SK-N-MC (cell line): ENCODE results near the gene PLA2G4E.
A peak's percentile ranks its signal among the peaks of the same experiment; 100 is the strongest.

Experiments
- DNase-seq: peaks from one replicate; pipeline ENCODE4 v3.0.0-alpha.2; 2011; ENCODE audit warnings: low read depth, low spot score
- H3K27ac ChIP-seq: fragments of 200-600 bp; sonication (generic); 2 replicates; pipeline ENCODE4 v1.5.1; 2016; ENCODE audit warnings: mixed run types
- H3K36me3 ChIP-seq: fragments of 200-600 bp; sonication (generic); 2 replicates; pipeline ENCODE4 v1.6.1; 2017; ENCODE audit warnings: antibody characterized with exemption, low read length, mixed read lengths; ENCODE audit not compliant: insufficient read depth
- H3K4me3 ChIP-seq: fragments of 200-600 bp; sonication (generic); 2 replicates; pipeline ENCODE4 v1.5.1; 2016
- H3K9ac ChIP-seq: fragments of 200-600 bp; sonication (generic); 2 replicates; pipeline ENCODE4 v1.8.0; 2017; ENCODE audit warnings: mixed run types, mixed read lengths; ENCODE audit not compliant: insufficient read length
- H3K9me3 ChIP-seq: fragments of 200-600 bp; sonication (generic); 2 replicates; pipeline ENCODE4 v1.6.1; 2017; ENCODE audit warnings: low read depth, mild to moderate bottlenecking, antibody characterized with exemption, low read length, moderate library complexity, mixed read lengths
- EZH2 ChIP-seq: fragments of 200-600 bp; sonication (generic); IDR thresholded peaks from one replicate; pipeline ENCODE4 v1.6.1; 2017; ENCODE audit warnings: antibody characterized with exemption
- FOXP2 ChIP-seq: optimal IDR thresholded peaks from 2 replicates; pipeline ENCODE3; 2011; ENCODE audit warnings: mild to moderate bottlenecking, moderate library complexity; ENCODE audit not compliant: insufficient read depth; ENCODE audit errors: extremely low read length, control extremely low read depth
- POLR2AphosphoS5 ChIP-seq: IDR thresholded peaks from 2 replicates; pipeline ENCODE4 v1.6.1; 2012; ENCODE audit warnings: mild to moderate bottlenecking, low read depth, low read length, borderline replicate concordance

The PLA2G4E gene

GRCh38 chr15:41980654-41981323 is 40.1 kb downstream of the PLA2G4E start:
- Histone ChIP-seq H3K4me3 (no peak overlapping the region), H3K36me3 (no peaks in the 10 kb centered on the region), H3K9me3 (no peaks in the 10 kb centered on the region), H3K27ac (no peak overlapping the region), H3K9ac (no peak overlapping the region)
- TF ChIP-seq FOXP2 (no peak), EZH2 (no peak), POLR2AphosphoS5 (no peak)
- DNase-seq: no peak

- DNase-seq: no peak
- Histone ChIP-seq H3K4me3 (no peak overlapping the region), H3K9ac (no peak overlapping the region), H3K36me3 (no peaks in the 10 kb centered on the region), H3K9me3 (no peaks in the 10 kb centered on the region), H3K27ac (no peak overlapping the region)
- no peak for TF ChIP-seq FOXP2
- no peak for TF ChIP-seq POLR2AphosphoS5
- no peak for TF ChIP-seq EZH2
These were observed 41.2 kb downstream of the PLA2G4E start for GRCh38 chr15:41979493-41980266.

GRCh38 chr15:41978534-41978933 is 42.3 kb downstream of the PLA2G4E start:
- Histone ChIP-seq H3K9me3 (no peaks in the 10 kb centered on the region), H3K9ac (no peak overlapping the region), H3K36me3 (no peaks in the 10 kb centered on the region), H3K4me3 (no peak overlapping the region), H3K27ac (no peak overlapping the region)
- no peak for TF ChIP-seq EZH2
- TF ChIP-seq FOXP2: no peak
- no peak for TF ChIP-seq POLR2AphosphoS5
- no peak for DNase-seq

- Histone ChIP-seq H3K9me3 (no peaks in the 10 kb centered on the region), H3K4me3 (no peak overlapping the region), H3K36me3 (no peaks in the 10 kb centered on the region), H3K27ac (no peak overlapping the region), H3K9ac (no peak overlapping the region)
- no peak for TF ChIP-seq POLR2AphosphoS5
- TF ChIP-seq EZH2: no peak
- TF ChIP-seq FOXP2: no peak
- DNase-seq: no peak
These were observed 43.0 kb downstream of the PLA2G4E start for GRCh38 chr15:41977757-41978383.

- no peaks in the 10 kb centered on the region for H3K36me3 ChIP-seq
- H3K27ac ChIP-seq: no peak overlapping the region
- no peak overlapping the region for H3K9ac ChIP-seq
- H3K4me3 ChIP-seq: no peak overlapping the region
- no peak for DNase-seq
- no peaks in the 10 kb centered on the region for H3K9me3 ChIP-seq
- TF ChIP-seq FOXP2 (no peak), EZH2 (no peak)
These were observed 45.2 kb downstream of the PLA2G4E start for GRCh38 chr15:41975669-41976068.

- DNase-seq: no peak
- TF ChIP-seq POLR2AphosphoS5: no peak
- TF ChIP-seq FOXP2: no peak
- TF ChIP-seq EZH2: no peak
- H3K9ac ChIP-seq: no peak overlapping the region
- H3K27ac ChIP-seq: no peak overlapping the region
- H3K36me3 ChIP-seq: no peaks in the 10 kb centered on the region
- no peaks in the 10 kb centered on the region for H3K9me3 ChIP-seq
- no peak overlapping the region for H3K4me3 ChIP-seq
These were observed 46.8 kb downstream of the PLA2G4E start for GRCh38 chr15:41974041-41974440.

- TF ChIP-seq EZH2: no peak
- no peak for TF ChIP-seq FOXP2
- TF ChIP-seq POLR2AphosphoS5: no peak; the same call in 1 of the 2 replicates
- DNase-seq: peak; percentile 76
- H3K27ac ChIP-seq: no peak within 1 kb of the TSS
These were observed 48.3 kb downstream of the PLA2G4E start, which contains the start of gene EHD4 for GRCh38 chr15:41972253-41973242. EHD4 (minus strand) TSS chr15:41972557; CDS start chr15:41972494, 63 bp downstream.

GRCh38 chr15:41971895-41972252 is 49.0 kb downstream of the PLA2G4E start:
- Histone ChIP-seq H3K36me3 (no peaks in the 10 kb centered on the region), H3K27ac (no peak overlapping the region), H3K9ac (no peak overlapping the region), H3K9me3 (no peaks in the 10 kb centered on the region), H3K4me3 (peak overlapping the region; percentile 91)
- TF ChIP-seq FOXP2 (no peak), POLR2AphosphoS5 (no peak), EZH2 (no peak)
- no peak for DNase-seq

More at GRCh38 chr15:41972253-41973242, 48.3 kb downstream of the PLA2G4E start, which contains the start of gene EHD4:
- H3K9ac ChIP-seq: no peak within 1 kb of the TSS
- H3K4me3 ChIP-seq: peak within 1 kb of the TSS; percentile 91
- no peaks in the 10 kb centered on the region for H3K9me3 ChIP-seq
- H3K36me3 ChIP-seq: no peaks in the 10 kb centered on the region
